K562 (cell line): ENCODE results near the gene NPIPB9. TPM values are rescaled to one million over a fixed set of nuclear protein-coding genes. Genes with fewer than 3 reads are reported as not detected.
"Not testable (repeated sequence)": the region's sequence is repeated elsewhere in the genome, so short reads cannot be mapped to it uniquely, and the experiment has no call there.

Experiments
- ATAC-seq: fragments of 200-7000 bp; cut with Tn5 transposase; 3 replicates; pipeline ENCODE4 v1.9.1; 2020; ENCODE audit warnings: moderate library complexity
- BruUV-seq: library from RNA; stranded (reverse); fragments of 400-500 nt; replicated peaks from 2 replicates; lab custom pipeline; 2021; lab: Mats Ljungman, UMichigan
- CTCF ChIA-PET: fragments of 300-600 bp; formaldehyde crosslinking; extraction: SDS; loops from one replicate; lab custom pipeline; 2021; ENCODE audit warnings: low intra/inter-chr PET ratio; lab: Yijun Ruan, JAX
- POLR2A ChIA-PET: fragments of 300-600, 350-650 bp; sonication (Branson Sonifier 250); formaldehyde crosslinking; extraction: SDS; loops from one replicate; lab custom pipeline; 2021; ENCODE audit warnings: antibody characterized with exemption, inconsistent platforms; lab: Yijun Ruan, JAX
- DNase-seq, 4 experiments: peaks; one replicate each; pipeline versions ENCODE4 v3.0.0 to v3.0.0-alpha.2; 2011 to 2018; ENCODE audit warnings: low spot score in 3 of 4, mixed read lengths in 3 of 4; ENCODE audit errors: extremely low read depth in 1 of 4
- FAIRE-seq: peaks from 2 replicates; lab custom pipeline; 2011; peaks lifted over from hg19 to GRCh38; lab: Jason Lieb, UNC
- H2AFZ ChIP-seq: 2 replicates; pipeline ENCODE4 v1.6.0; 2011; ENCODE audit warnings: low read depth, low read length, control low read depth, inconsistent platforms
- H3K27ac ChIP-seq: fragments of 200-600 bp; 3 replicates; pipeline ENCODE4 v1.8.0; 2011; ENCODE audit warnings: low read depth, mild to moderate bottlenecking, control low read depth, inconsistent platforms, low read length, moderate library complexity, mixed read lengths; ENCODE audit errors: extremely low read depth
- H3K27me3 ChIP-seq, 2 experiments: fragments of 300-600 bp in 1 of 2; 2 replicates in 1 of 2; 3 replicates in 1 of 2; pipeline versions ENCODE4 v1.6.0 to v1.8.0; 2011; ENCODE audit warnings: inconsistent platforms in 2 of 2, low read length in 2 of 2, mild to moderate bottlenecking in 1 of 2, mixed read lengths in 1 of 2, moderate library complexity in 1 of 2; ENCODE audit not compliant: control insufficient read depth in 2 of 2, insufficient read depth in 2 of 2
- H3K36me3 ChIP-seq: fragments of 300-600 bp; 3 replicates; pipeline ENCODE4 v1.8.0; 2011; ENCODE audit warnings: mild to moderate bottlenecking, low read length, inconsistent platforms; ENCODE audit not compliant: control insufficient read depth, insufficient read depth
- H3K4me1 ChIP-seq, 2 experiments: fragments of 200-600 bp in 1 of 2; replicated peaks in 1 of 2; 2 replicates in 1 of 2; 3 replicates in 1 of 2; pipeline versions ENCODE4 v1.5.1 to v1.8.0; 2011; ENCODE audit warnings: inconsistent platforms in 2 of 2, low read length in 2 of 2, mild to moderate bottlenecking in 1 of 2, mixed read lengths in 1 of 2, moderate library complexity in 1 of 2; ENCODE audit not compliant: control insufficient read depth in 2 of 2, insufficient read depth in 2 of 2
- H3K4me2 ChIP-seq: 2 replicates; pipeline ENCODE4 v1.6.1; 2011; ENCODE audit warnings: low read length, control low read depth, inconsistent platforms, mixed read lengths; ENCODE audit not compliant: insufficient read depth
- H3K4me3 ChIP-seq: fragments of 200-600 bp; sonication (generic), shearing (Covaris generic); 2 replicates; pipeline ENCODE4 v1.5.1; 2016; ENCODE audit warnings: control low read depth, inconsistent platforms
- H3K79me2 ChIP-seq: fragments of 200-600 bp; 3 replicates; pipeline ENCODE4 v1.8.0; 2011; ENCODE audit warnings: low read length, inconsistent platforms; ENCODE audit not compliant: control insufficient read depth, insufficient read depth
- H3K9ac ChIP-seq, 2 experiments: 2 replicates each; pipeline versions ENCODE4 v1.6.0 to v1.6.1; 2011; ENCODE audit warnings: low read depth in 2 of 2, low read length in 2 of 2, control low read depth in 1 of 2, inconsistent platforms in 1 of 2, mild to moderate bottlenecking in 1 of 2, mixed read lengths in 1 of 2; ENCODE audit not compliant: insufficient read depth in 1 of 2
- H3K9me1 ChIP-seq: one replicate; pipeline ENCODE4 v1.6.0; 2011; ENCODE audit warnings: inconsistent platforms, mild to moderate bottlenecking, low read length, moderate library complexity; ENCODE audit not compliant: control insufficient read depth, insufficient read depth
- H3K9me3 ChIP-seq: replicated peaks from 2 replicates; pipeline ENCODE4 v1.5.1; 2011; ENCODE audit warnings: low read depth, low read length, inconsistent platforms; ENCODE audit not compliant: control insufficient read depth, insufficient read depth
- H4K20me1 ChIP-seq: replicated peaks from 2 replicates; pipeline ENCODE4 v1.6.1; 2011; ENCODE audit warnings: low read length, inconsistent platforms, mixed read lengths; ENCODE audit not compliant: control insufficient read depth, insufficient read depth
- WGBS: fragments of 100-300 bp; shearing (Covaris generic); methylation state at CpG from one replicate; pipeline ENCODE4 v1.1.6; 2016; ENCODE audit warnings: low coverage, mixed read lengths; ENCODE audit not compliant: insufficient coverage; ENCODE audit errors: missing lambda C conversion rate; 5-methylcytosine and 5-hydroxymethylcytosine counted together
- in situ Hi-C: fragments of 300-500 bp; cut with MboI; formaldehyde crosslinking; loops from 4 replicates; pipeline ENCODE4 v1.15.0; 2018; ENCODE audit warnings: inconsistent platforms, mixed read lengths
- intact Hi-C: fragments of 100-400 bp; cut with micrococcal nuclease; formaldehyde crosslinking; loops from 2 replicates; pipeline ENCODE4 v1.14.2; 2022
- polyA plus RNA-seq, 8 experiments: library from polyadenylated mRNA; depleted of rRNA in 4 of 8; stranded (reverse) in 5 of 8; unstranded in 3 of 8; fragments of >200 nt; fragmentation: Nextera tagmentation in 2 of 8; fragmentation: Illumina TruSeq in 1 of 8; extraction: Ambion mirVana in 2 of 8; extraction: Trizol in 1 of 8; gene quantifications; 2 replicates each; pipeline versions ENCODE4 v1.2.1 to v1.2.3, GENCODE V29; 2011 to 2014; ENCODE audit warnings: inconsistent platforms in 1 of 8, missing spikeins in 1 of 8
- total RNA-seq, 7 experiments: library from RNA; depleted of rRNA in 6 of 7; stranded (reverse); fragments of >200 nt in 6 of 7; fragmentation: Illumina TruSeq in 2 of 7; extraction: Trizol in 2 of 7; gene quantifications; 2 replicates each; pipeline versions ENCODE4 v1.2.1 to v1.2.3, GENCODE V29; 2011 to 2021; ENCODE audit warnings: low replicate concordance in 1 of 7

The NPIPB9 gene
- total and polyA plus RNA-seq, 9 of the 15 experiments (the other 6 are each of a cell fraction or from before 2014, with no cell fraction given), result 0.10 to 2.4 (median 0.94) TPM

- ATAC-seq, result peak; percentile 72
- H4K20me1 ChIP-seq, H3K27ac ChIP-seq, FAIRE-seq, POLR2A ChIA-PET, H3K9ac ChIP-seq, H3K4me2 ChIP-seq, H3K36me3 ChIP-seq, H2AFZ ChIP-seq, CTCF ChIA-PET, DNase-seq, H3K9me1 ChIP-seq, H3K79me2 ChIP-seq, H3K9me3 ChIP-seq, H3K4me1 ChIP-seq, BruUV-seq, H3K4me3 ChIP-seq, H3K27me3 ChIP-seq, intact Hi-C loops: not testable (repeated sequence)
- 76% methylated on average over 2 of the region's 9 CpGs for WGBS
- in situ Hi-C loops, result loop anchor here (5.0 to 10.0 kb wide), 2 partner anchors 75 to 367 kb away; no protein-coding TSS in a partner anchor
Measured at GRCh38 chr16:28739787-28740186, 11.8 kb upstream of the NPIPB9 start.

GRCh38 chr16:28740631-28741030, 11.0 kb upstream of the NPIPB9 start:
- H4K20me1 ChIP-seq, BruUV-seq, DNase-seq, H3K27ac ChIP-seq, H3K9me3 ChIP-seq, H3K4me1 ChIP-seq, H3K36me3 ChIP-seq, H3K9ac ChIP-seq, POLR2A ChIA-PET, FAIRE-seq, H3K9me1 ChIP-seq, H3K27me3 ChIP-seq, H3K4me2 ChIP-seq, H3K4me3 ChIP-seq, H3K79me2 ChIP-seq, intact Hi-C loops, CTCF ChIA-PET, H2AFZ ChIP-seq, ATAC-seq: not testable (repeated sequence)
- in situ Hi-C loops, result loop anchor here (5.0 kb wide), 1 partner anchor 368 kb away; no protein-coding TSS in a partner anchor
- WGBS, result no CpG with 5 or more reads among the region's 27 CpGs

- WGBS, result no CpG with 5 or more reads among the region's 9 CpGs
- in situ Hi-C loops, result loop anchor here (5.0 kb wide), 1 partner anchor 369 kb away; no protein-coding TSS in a partner anchor
- 0 out of 3 replicates have a peak, but pooled peaks have one; percentile 7 for ATAC-seq
- CTCF ChIA-PET, H3K27ac ChIP-seq, intact Hi-C loops, H3K9me1 ChIP-seq, POLR2A ChIA-PET, H3K9ac ChIP-seq, H4K20me1 ChIP-seq, H3K4me1 ChIP-seq, H3K79me2 ChIP-seq, DNase-seq, FAIRE-seq, H3K4me3 ChIP-seq, H2AFZ ChIP-seq, H3K27me3 ChIP-seq, H3K36me3 ChIP-seq, H3K9me3 ChIP-seq, BruUV-seq, H3K4me2 ChIP-seq: not testable (repeated sequence)
Measured at GRCh38 chr16:28741295-28741694, 10.3 kb upstream of the NPIPB9 start.

GRCh38 chr16:28746618-28747350, 4.8 kb upstream of the NPIPB9 start:
- DNase-seq, result peak in 1 of 4 experiments; percentile 0
- 90% methylated on average over 9 of the region's 62 CpGs for WGBS
- H3K27ac ChIP-seq, H3K4me3 ChIP-seq, FAIRE-seq, in situ Hi-C loops, H3K27me3 ChIP-seq, BruUV-seq, ATAC-seq, H3K36me3 ChIP-seq, CTCF ChIA-PET, H3K4me2 ChIP-seq, H3K9me3 ChIP-seq, H2AFZ ChIP-seq, intact Hi-C loops, H3K79me2 ChIP-seq, H4K20me1 ChIP-seq, H3K9me1 ChIP-seq, POLR2A ChIA-PET, H3K4me1 ChIP-seq, H3K9ac ChIP-seq: not testable (repeated sequence)
